ENCODE results near the gene CMAS. TPM values are rescaled to one million over a fixed set of nuclear protein-coding genes. Genes with fewer than 3 reads are reported as not detected.
"Not testable (repeated sequence)": the region's sequence is repeated elsewhere in the genome, so short reads cannot be mapped to it uniquely, and the experiment has no call there.

The CMAS gene
- total RNA-seq, 1 experiment from 2014 or later: 19.6 TPM

DNA sequence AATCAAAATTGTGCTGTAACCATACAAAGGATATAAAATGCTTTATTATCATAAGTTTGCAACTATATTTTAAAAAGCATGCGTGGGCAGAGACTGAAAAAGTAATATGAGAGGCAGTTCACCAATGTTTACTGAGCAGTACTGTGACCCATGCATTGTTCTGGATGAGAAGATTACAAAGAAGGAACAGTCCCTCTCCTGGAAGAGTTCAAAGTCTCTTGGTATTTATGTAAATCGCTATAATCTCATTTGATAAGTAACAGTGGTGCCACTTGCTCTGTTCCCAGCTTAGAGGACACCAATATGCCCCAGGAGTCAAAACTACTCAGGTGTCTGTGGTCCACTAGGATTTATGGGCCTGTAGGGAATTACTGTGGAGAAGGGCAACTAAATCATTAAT, 2.1 kb upstream of the CMAS start:
- in situ Hi-C loops (cut with HindIII; ENCODE audit: low sequenced_read_pairs): no loop called here
- DNase-seq (ENCODE audit: low spot score): no peak

DNA sequence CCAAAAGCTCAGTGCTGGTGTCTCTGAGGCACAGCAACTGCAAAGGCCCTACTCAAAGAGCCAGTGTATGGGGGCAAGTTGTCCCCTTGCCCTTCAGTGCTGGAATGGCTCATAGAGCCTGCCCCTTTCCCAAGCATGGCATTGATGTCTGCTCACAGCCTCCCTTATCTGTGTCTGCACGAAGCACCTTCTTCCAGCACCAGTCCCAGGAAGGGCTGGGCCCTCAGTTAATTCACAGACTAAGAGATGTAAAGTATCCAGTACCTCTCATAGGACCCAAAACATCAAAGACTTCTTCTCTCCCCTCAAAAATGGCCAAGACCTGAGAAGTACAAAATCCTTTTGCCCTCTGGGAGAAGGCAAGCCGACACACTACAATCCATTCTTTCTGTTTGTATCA, 1.6 kb upstream of the CMAS start:
- in situ Hi-C loops (cut with HindIII; ENCODE audit: low sequenced_read_pairs): no loop called here
- DNase-seq (ENCODE audit: low spot score): no peak

DNA sequence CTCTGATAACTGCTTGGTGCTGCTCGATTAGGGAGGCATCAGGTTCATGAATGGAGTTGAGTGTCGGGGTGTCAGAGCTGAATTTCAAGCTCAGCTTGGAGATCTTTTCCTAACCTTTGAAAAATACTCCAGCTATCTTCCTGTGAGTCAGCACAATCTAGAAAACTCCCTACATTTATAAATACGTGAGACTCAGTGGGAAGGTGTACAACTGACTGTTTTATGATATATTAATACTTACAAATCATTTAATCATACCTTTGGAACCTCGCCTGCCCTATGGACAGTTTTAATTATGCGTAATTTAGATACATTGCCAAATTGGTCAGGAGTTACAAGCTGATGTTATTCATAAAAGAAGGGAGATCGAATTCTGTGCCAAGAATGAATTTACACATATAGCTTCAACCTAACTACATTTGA, 961 bp downstream of the CMAS start:
- no peak for DNase-seq (ENCODE audit: low spot score)
- in situ Hi-C loops (cut with HindIII; ENCODE audit: low sequenced_read_pairs): no loop called here

DNA sequence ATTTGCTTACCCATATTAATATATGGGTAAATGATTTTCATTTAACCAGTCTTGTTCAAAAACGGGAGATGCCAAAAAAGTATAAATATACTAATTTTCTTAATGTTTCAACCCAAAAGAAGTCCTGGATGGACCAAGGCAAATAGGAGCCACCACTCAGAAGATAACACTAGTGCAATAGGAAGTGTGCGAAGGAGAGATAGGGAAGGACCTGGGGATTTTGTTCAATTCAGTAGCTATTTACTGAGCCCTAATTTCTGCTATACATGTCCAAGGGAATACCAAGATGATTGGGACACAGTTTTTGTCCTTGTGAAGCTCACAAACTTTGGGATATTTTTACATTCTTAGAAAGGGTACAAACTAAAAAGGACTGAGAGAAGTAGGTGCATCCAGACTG, 1.5 kb downstream of the CMAS start:
- in situ Hi-C loops (cut with HindIII; ENCODE audit: low sequenced_read_pairs): no loop called here

DNA sequence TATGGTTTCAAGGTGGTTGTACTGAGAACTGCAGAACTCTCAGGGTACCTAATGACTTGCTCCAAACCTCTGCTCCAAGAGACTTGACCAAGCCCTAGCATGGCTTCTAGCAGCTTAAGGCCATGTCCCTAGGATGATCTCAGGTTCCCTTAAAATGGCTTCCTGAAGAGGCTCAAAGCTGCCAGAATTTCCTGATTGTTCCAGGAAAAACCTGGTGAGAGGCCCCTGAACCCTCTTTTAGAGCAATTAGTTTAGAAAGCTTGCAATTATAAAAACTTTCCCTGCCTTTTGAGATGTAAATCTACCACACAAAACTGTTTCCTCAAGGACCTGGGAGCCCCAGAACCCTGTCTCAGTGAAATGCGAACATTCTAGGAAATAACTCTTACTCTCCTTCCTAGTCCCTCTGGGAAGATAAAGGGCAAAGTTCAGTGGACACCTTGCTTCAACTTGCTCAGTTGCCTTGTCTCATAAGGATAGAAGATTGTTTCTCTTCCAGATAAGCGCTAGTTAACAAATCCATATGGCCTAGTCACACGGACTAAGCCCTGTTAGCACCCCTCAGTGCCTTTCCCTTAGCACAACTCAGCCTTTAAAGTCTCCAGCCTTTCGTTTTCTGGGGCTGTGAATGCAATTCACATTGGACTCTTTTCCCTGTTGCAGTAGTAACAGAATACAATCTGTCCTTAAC, 2.5 kb downstream of the CMAS start:
- DNase-seq (ENCODE audit: low spot score): peak; percentile 8
- in situ Hi-C loops (cut with HindIII; ENCODE audit: low sequenced_read_pairs): no loop called here

More for the DNA sequence above, 1.5 kb downstream of the CMAS start:
- DNase-seq (ENCODE audit: low spot score): no peak

DNA sequence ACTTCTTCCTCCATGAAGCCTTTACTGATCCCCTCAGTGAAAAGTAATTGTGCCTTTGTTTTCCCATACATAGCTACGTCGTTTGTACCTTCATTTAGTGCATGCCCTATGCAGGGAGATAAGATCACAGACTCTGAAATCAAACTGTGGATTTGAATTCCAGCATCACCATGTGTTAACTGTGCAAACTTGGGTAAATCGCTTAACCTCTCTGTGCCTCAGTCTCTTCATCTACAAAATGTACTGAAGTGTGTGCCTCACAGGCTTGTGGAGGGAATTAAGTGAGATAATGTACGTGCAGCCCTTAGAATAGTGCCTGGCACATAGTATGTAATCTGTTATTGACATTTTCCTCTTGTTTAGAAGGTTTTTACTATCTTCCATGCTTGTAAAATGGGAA, 4.1 kb downstream of the CMAS start:
- in situ Hi-C loops (cut with HindIII; ENCODE audit: low sequenced_read_pairs): no loop called here

DNA sequence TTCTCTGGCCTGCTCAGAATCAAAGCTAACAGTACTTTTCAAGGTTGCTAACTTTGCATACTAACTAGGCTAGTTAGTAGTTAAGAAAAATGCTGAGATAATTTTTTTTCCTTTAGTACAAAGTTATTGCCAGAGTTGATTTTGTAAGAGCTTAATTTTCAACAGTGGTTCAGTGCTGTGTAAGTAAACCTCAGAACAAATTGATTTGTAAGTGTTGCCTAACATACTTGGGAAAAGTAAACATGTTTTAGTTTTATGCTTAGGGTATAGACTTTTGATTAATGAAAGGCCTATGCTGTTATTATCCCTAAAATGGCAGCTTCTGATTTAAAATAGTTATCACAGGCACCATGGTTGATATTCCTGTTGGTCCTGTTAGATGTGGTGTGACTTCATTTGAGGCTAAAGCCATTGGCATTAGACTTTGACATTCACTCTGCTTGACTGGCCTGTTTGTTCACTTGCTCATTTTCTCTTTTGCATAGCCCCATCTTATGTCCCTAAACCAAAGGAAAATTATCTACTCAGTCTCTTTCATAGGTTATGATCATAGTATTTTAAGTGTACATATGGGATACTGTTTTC, 5.2 kb downstream of the CMAS start:
- in situ Hi-C loops (cut with HindIII; ENCODE audit: low sequenced_read_pairs): no loop called here

More for the DNA sequence above, 4.1 kb downstream of the CMAS start:
- DNase-seq (ENCODE audit: low spot score): no peak

DNA sequence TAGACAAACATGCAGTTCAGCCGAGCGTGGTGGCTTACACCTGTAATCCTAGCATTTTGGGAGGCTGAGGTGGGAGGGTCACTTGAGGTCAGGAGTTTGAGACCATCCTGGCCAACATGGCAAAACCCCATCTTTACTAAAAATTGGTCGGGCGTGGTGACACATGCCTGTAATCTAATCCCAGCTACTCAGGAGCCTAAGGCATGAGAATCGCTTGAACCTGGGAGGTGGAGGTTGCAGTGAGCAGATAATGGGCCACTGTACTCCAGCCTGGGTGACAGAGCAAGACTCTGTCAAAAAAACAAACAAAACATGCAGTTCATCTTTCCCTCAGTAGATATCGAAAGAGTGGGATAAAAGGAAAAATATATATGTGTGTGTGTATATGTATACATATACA, 7.0 kb downstream of the CMAS start:
- in situ Hi-C loops (cut with HindIII; ENCODE audit: low sequenced_read_pairs); DNase-seq (ENCODE audit: low spot score): not testable (repeated sequence)

More for the DNA sequence above, 5.2 kb downstream of the CMAS start:
- DNase-seq (ENCODE audit: low spot score): no peak

DNA sequence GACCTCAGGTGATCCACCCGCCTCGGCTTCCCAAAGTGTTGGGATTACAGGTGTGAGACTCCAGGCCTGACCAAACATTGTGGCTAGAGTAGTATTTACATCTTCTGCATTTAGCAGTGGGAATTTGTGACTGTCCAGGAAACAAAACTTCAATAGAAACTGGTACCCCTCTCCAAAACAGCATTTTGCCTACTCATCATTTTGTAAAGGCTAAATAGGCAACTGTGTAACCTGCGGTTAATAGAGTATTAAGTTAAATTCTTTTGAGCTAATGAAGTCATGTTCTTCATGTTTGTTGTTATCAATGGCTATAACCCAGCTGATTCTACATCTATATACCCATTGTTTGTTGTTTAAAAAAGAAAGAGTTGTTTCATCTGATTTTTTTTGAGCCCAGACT, 8.1 kb downstream of the CMAS start:
- DNase-seq (ENCODE audit: low spot score): no peak
- in situ Hi-C loops (cut with HindIII; ENCODE audit: low sequenced_read_pairs): no loop called here

DNA sequence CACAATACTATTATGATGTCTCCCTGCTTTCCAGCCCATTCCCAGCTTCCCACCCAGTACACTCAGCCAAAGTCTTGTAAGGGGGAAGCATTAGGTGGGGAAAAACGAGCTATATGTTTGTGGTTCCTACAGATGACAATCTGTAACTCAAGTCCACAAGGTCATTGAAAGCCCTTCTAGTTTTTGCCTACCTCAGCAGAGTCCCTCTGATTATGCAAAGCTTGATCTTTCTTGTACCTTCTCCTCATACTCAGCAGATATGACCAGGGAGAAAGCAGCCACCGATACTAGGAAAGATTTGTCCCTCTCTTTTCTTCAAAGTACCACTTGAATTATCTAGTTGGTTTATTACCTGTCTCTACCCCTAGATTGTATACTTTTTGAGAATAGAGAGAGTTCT, 10.6 kb downstream of the CMAS start:
- in situ Hi-C loops (cut with HindIII; ENCODE audit: low sequenced_read_pairs): no loop called here
- DNase-seq (ENCODE audit: low spot score): no peak

DNA sequence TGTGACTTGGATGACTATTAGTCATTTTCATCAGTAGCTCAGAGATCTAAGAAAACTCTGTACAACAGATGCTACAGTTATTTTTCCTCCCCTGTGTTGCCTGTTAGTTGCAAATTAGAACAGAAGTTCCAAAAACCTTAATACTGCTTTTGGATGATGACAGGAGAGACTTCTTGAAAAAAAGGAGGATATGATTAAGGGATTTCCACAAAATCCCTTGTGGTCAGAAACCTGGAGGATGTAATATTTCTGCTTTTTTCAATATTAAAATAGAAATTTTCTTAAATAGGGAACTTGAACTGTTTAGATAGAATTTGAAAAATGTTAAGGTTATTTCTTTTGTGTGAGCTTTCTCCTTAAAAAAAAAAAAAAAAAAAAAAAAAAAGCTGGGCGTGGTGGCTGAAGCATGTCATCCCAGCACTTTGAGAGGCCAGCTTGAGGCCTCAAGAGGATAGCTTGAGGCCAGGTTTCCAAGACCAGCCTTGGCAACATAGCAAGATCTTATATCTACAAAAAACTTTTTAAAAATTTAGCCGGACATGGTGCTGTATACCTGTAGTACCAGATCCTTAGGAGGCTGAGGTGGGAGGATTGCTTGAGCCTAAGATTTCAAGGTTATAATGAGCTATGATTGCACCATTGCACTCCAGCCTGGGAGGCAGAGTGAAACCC, 14.1 kb downstream of the CMAS start:
- DNase-seq (ENCODE audit: low spot score): no peak
- in situ Hi-C loops (cut with HindIII; ENCODE audit: low sequenced_read_pairs): no loop called here

DNA sequence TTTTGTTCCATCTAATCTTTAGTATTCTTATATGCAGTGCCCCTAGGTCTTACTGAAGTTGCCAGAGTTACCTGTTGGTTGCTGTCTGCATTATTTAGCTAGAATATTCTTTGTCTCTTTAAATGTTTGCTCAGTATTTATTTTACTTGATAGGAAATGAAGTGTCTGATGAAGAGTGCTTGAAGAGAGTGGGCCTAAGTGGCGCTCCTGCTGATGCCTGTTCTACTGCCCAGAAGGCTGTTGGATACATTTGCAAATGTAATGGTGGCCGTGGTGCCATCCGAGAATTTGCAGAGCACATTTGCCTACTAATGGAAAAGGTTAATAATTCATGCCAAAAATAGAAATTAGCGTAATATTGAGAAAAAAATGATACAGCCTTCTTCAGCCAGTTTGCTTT, 18.9 kb downstream of the CMAS start:
- no peak for DNase-seq (ENCODE audit: low spot score)
- in situ Hi-C loops (cut with HindIII; ENCODE audit: low sequenced_read_pairs): no loop called here

DNA sequence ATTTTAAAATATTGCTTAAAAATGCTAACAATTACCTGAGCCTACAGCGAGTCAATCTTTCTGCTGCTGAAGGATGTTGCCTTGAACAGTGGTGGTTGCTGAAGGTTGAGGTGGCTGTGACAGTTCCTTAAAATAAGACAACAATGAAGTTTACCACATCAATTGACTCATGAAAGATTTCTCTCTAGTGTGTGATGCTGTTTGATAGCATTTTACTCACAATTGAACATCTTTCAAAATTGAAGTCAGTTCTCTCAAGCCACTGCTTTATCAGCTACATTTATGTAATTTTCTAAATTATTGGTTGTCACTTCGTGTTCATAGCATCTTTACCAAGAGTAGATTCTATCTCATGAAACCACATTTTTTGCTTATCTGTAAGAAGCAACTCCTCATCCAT, 20.3 kb downstream of the CMAS start:
- in situ Hi-C loops (cut with HindIII; ENCODE audit: low sequenced_read_pairs): no loop called here
- no peak for DNase-seq (ENCODE audit: low spot score)

DNA sequence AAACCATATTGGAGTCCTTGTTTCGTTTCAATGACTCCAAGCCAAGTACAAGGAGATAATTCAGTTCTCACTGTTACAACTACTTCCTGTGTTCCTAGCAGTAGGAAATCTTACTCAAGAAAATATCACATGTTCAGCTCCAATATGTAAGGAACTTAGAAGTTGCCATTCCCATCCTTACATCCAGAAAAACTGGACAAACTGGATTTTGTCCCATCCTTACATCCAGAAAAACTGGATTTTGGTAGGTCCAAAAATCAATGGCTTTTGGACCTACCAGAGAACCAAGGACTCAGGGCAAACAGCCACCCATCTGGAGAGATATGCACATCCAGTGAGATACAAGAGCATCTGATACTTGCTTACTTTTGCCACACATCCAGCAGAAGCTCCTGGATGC, 23.8 kb downstream of the CMAS start:
- in situ Hi-C loops (cut with HindIII; ENCODE audit: low sequenced_read_pairs): no loop called here

DNA sequence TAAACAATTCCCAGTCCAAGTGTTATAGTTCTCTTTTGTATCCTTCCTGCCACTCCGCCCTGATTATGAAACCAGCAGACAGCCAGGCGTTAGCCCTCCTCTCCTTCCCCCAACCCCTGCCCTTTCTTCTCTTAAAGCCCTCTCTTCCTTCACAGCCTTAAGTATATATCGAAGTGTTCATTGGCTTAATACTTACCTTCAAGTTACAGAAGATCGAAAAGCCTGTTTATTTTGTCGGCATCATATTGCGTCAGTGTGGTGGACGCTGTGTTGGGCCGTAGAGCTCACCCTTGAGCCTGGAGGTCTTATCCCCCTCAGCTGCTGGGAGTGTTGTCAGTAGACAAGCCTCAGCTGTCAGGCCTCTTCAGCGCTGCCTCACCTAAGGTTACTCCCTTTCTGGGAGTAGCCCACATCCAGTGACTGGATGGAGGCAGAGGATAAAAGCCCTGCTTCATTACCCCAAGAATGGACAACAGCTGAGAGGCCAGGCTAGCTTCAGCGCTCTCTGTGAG, 36.2 kb downstream of the CMAS start:
- no peak for DNase-seq (ENCODE audit: low spot score)
- in situ Hi-C loops (cut with HindIII; ENCODE audit: low sequenced_read_pairs): no loop called here

More for the DNA sequence above, 23.8 kb downstream of the CMAS start:
- DNase-seq (ENCODE audit: low spot score): no peak

DNA sequence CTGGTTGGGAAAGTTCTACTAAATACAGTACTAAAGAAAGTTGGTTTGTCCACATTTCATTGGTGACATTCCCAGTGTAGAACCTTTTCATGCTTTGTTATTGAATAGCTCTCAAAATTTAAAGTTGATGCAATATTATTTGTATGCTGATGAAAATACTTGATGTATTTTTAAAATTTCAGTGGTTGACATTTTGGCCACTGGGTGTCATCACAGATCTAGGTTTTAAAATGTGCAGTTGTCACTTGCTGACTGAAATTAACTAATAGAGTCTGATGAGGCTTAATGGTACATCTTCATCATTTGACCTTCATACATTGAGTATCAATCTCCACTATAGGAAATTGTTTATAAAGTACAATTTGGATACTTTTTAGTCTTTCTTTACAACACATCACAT, 37.1 kb downstream of the CMAS start:
- in situ Hi-C loops (cut with HindIII; ENCODE audit: low sequenced_read_pairs): no loop called here
- DNase-seq (ENCODE audit: low spot score): peak; percentile 77

DNA sequence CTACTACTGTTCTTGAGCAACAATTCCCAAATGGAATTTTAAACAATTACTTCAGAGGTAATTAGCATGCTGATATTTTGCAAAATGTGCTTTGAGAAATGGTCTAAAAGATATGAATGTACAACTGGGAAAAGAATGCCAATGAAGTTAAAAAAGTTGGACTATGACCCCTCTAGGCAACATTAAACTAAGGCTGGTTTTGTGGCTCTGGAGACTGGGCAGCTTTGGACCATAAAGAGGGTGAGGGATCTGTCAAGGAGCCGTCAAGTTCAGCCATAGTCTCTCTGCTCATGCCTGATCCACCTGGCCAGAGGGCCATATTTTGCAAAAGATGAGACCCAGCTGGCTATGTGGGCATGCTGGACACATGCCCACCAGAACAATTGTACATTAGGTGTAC, 38.8 kb downstream of the CMAS start:
- no peak for DNase-seq (ENCODE audit: low spot score)
- in situ Hi-C loops (cut with HindIII; ENCODE audit: low sequenced_read_pairs): no loop called here

DNA sequence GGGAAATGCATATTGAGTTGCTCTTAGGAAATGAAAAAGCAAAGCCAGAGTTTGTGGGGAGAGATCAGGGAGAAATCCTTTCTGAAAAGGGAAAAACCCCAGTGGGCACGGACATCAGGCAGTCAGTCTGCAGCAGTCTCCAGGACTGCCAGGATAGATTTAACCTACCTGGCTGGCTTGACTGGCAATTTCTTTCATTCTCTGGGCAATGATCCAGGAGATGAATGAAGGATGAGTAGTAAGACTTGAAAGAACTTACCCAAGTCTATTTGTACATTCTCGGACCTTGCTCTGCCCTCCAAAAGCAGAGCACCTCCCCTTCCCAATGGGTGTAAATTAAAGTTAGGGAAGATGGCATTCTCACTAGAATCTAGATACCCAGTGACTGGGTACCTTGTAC, 42.9 kb downstream of the CMAS start:
- in situ Hi-C loops (cut with HindIII; ENCODE audit: low sequenced_read_pairs): no loop called here

DNA sequence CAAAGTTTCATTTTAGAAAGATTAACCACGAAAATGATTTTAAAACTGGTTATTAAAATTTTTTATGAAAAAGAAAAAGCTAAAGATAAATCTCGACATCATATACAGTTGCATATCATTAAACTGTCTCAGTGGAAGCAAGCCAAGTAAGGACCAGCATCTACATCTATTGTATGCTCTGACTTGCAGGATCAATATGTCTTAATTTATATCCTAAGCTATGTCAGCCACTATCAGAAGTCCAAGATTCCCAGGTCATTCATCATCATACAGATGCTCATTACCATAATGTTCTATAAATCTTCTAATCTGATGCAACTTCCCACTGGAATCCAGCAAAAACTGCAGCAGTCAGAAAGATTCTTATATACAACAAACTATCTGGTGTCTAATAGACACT, 43.5 kb downstream of the CMAS start:
- DNase-seq (ENCODE audit: low spot score): no peak
- in situ Hi-C loops (cut with HindIII; ENCODE audit: low sequenced_read_pairs): no loop called here

More for the DNA sequence above, 42.9 kb downstream of the CMAS start:
- no peak for DNase-seq (ENCODE audit: low spot score)

DNA sequence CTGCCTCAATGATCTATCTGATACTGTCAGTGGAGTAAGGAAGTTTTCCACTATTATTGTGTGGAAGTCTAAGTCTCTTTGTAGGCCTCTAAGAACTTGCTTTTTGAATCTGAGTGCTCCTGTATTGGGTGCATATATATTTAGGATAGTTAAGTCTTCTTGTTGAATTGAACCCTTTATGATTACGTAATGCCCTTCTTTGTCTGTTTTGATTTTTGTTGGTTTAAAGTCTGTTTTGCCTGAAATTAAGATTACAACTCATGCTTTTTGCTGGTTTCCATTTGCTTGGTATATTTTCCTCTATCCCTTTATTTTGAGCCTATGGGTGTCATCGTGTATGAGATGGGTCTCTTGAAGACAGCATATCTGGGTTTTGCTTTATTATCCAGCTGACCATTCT, 53.0 kb downstream of the CMAS start:
- in situ Hi-C loops (cut with HindIII; ENCODE audit: low sequenced_read_pairs); DNase-seq (ENCODE audit: low spot score): not testable (repeated sequence)
